Activated CD4-positive, alpha-beta T cell treated with anti-CD3 and anti-CD28 coated beads, Interleukin-2, Interleukin-4, amounts not matched to agents 100 ng/mL and 50 ng/mL, durations not matched to agents 16 hours and 8 hours (primary cell): ENCODE results near the gene MT1B.
A peak's percentile ranks its signal among the peaks of the same experiment; 100 is the strongest.
"Not testable (repeated sequence)": the region's sequence is repeated elsewhere in the genome, so short reads cannot be mapped to it uniquely, and the experiment has no call there.

ENCODE experiments used
- DNase-seq: peaks from one replicate; pipeline ENCODE4 v3.0.0-alpha.2; 2020; ENCODE audit warnings: low spot score

MT1B gene

GRCh38 chr16:56667581-56668571 is 16.2 kb downstream of the MT1B start, which contains the start of gene MT1G:
Gene MT1G, minus strand, starts transcription at chr16:56668065. Its CDS starts 72 bp downstream, at chr16:56667993.
- DNase-seq: peak; percentile 34

GRCh38 chr16:56669005-56669839 is 17.5 kb downstream of the MT1B start, which contains the start of gene MT1H:
Gene MT1H, plus strand, starts transcription at chr16:56669814. Its CDS starts 71 bp downstream, at chr16:56669885.
- no peak for DNase-seq

GRCh38 chr16:56669840-56670619 is 18.3 kb downstream of the MT1B start:
- no peak for DNase-seq

GRCh38 chr16:56670620-56670934 is 18.9 kb downstream of the MT1B start:
- DNase-seq: no peak

GRCh38 chr16:56671691-56672090 is 20.0 kb downstream of the MT1B start:
- not testable (repeated sequence) for DNase-seq

GRCh38 chr16:56672171-56672570 is 20.5 kb downstream of the MT1B start:
- DNase-seq: not testable (repeated sequence)

GRCh38 chr16:56672761-56673536 is 21.3 kb downstream of the MT1B start:
- no peak for DNase-seq

- no peak for DNase-seq
Measured at GRCh38 chr16:56673921-56674320, 22.2 kb downstream of the MT1B start.

GRCh38 chr16:56674570-56674969 is 22.9 kb downstream of the MT1B start:
- not testable (repeated sequence) for DNase-seq

- DNase-seq: no peak
Measured at GRCh38 chr16:56675685-56676210, 24.1 kb downstream of the MT1B start.

- no peak for DNase-seq
Measured at GRCh38 chr16:56677474-56677873, 25.8 kb downstream of the MT1B start.

- no peak for DNase-seq
Measured at GRCh38 chr16:56679078-56679730, 27.5 kb downstream of the MT1B start.

- peak; percentile 30 for DNase-seq
Measured at GRCh38 chr16:56679818-56680217, 28.1 kb downstream of the MT1B start.

GRCh38 chr16:56681939-56682702 is 30.4 kb downstream of the MT1B start, which contains the start of gene MT1X:
Gene MT1X, plus strand, starts transcription at chr16:56682470. Its CDS starts 71 bp downstream, at chr16:56682541.
- peak; percentile 87 for DNase-seq

GRCh38 chr16:56682703-56683397 is 31.2 kb downstream of the MT1B start:
- DNase-seq: no peak

- DNase-seq: no peak
Measured at GRCh38 chr16:56683424-56684172, 31.9 kb downstream of the MT1B start.

- DNase-seq: no peak
Measured at GRCh38 chr16:56684256-56684925, 32.7 kb downstream of the MT1B start.
